Activated CD4-positive, CD25-positive, alpha-beta regulatory T cell treated with anti-CD3 and anti-CD28 coated beads, Interleukin-2, amount 50 U/mL, for 16 hours (primary cell): ENCODE measurements around the gene SNX25.
"Not testable (repeated sequence)": the region's sequence is repeated elsewhere in the genome, so short reads cannot be mapped to it uniquely, and the experiment has no call there.

Source experiments
- DNase-seq: peaks from one replicate; pipeline ENCODE4 v3.0.0-alpha.2; 2020; ENCODE audit warnings: low read depth, low spot score

SNX25 gene

DNA sequence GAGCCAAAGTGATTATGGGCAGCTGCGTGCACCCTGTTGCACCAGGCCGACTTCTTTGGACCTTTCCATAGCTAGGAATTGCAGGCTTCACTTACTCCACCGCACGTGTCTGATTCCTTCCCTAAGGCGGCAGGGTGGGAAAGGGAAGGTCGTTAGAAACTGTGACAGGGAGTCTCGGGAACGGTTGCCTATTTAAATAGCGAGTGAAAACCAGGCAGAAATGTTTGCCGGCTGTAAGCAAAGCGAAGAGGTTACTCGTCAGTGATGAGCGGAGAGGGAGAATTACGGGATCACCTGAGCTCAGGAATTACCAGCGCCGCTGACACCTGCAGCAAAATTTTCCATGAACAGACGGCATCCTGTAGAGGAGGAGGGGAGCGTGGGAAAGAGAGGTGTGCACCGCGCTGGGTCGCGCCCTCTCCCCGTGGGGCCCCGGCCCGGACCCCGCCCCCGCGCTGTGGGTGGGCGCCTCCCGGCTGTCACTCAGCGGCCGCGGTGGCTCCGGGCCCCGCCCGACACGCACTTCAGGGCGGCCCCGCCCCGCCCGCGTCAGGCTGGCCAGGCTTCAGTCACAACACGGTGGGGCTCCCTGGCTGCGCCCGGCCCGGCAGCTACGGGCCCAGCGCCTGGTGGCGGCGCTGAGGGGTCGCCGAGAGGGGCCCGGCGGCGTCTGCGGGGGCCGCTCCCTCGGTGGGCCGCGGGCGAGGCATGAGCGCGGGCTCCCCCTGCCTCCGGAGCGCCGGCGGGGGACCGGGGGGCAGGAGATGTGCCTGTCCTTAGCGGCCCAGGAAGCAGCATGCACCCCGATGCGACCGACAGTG lies at the start of gene SNX25:
Gene SNX25 (plus strand): TSS at position 568 of the 821 bp plus-strand sequence. CDS start 229 bp downstream, at position 797.
- DNase-seq: peak; percentile 66

DNA sequence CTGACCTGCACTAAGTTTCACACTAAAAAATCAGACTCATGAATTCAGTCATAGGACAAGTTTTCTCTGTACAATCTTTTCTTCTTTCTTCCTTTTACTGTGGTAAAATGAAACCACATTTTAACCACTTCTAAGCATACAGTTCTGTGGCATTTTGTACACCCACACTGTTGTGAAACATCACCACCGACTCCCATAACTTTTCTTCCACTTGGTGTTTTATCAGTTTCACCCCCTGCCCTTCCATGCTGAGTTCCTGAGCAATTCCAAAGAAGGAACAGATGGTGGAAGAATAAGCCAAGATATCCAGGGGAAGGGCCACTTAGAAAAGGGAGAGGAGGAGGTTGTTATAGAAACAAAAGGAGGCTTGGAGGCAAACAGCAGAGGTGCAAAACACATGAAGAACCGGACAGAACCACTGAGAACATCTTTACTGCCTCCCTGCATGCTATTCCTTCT lies 43.8 kb upstream of the SNX25 start:
- no peak for DNase-seq

DNA sequence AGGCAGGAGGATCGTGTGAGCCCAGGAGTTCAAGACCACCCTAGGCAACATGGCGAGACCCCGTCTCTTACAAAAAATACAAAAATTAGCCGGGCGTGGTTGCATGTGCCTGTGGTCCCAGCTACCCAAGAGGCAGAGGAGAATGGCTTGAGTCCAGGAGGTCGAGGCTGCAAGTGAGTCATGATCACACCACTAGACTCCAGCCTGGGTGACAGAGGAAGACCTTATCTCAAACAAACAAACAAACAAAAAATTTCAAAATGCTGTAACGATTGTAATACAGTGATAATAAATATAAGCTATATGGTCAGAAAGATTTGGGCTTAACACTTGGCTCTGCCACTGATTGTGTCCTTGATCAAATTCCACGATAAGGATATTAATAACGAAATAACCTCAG lies 42.2 kb upstream of the SNX25 start:
- no peak for DNase-seq

DNA sequence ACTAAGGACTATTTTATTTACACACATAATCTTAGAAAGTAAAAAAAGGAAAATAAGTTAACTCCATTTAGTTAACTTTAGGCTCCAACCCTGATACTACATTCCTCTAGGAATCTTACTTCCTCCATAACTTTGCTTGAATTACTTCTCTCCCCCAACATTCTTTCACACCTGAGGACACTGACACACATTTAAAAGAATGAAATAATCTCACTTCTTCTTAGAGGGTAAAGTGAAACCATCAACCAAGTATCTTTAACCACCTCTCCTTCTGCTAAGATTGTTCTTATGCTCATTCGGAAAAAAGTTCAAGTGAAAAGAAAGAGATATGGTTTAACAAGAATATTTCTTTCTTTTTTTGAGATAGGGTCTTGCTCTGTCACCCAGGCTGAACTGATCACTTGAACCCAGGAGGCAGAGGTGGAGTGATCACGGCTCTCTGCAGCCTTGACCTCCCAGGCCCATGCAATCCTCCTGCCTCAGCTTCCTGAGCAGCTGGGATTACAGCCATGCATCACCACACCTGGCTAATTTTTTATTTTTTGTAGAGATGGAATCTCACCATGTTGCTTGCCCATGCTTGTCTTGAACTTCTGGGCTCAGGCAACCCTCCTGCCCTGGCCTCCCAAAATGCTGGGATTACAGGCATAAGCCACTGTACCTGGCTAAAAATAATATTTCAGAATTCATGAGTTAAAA lies 37.9 kb upstream of the SNX25 start:
- DNase-seq: no peak

DNA sequence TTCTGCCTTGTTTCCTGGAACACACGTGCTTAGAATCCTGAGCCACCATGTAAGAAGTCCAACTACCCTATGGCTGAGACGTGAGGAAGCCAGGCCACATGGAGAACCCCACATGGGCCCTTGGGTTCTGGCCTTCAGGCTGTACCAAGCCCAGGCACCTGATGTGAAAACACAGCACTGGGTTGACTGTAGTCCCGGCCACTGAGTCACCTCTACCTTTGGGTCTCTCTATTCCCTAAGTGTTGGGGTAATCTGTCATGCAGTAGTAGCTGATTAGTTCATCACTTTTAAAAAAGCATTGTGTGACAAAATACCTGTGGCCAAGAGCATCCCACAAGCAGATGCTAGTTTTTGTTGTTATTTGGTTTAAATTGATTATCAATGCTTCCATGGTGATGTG lies 29.9 kb upstream of the SNX25 start:
- no peak for DNase-seq

DNA sequence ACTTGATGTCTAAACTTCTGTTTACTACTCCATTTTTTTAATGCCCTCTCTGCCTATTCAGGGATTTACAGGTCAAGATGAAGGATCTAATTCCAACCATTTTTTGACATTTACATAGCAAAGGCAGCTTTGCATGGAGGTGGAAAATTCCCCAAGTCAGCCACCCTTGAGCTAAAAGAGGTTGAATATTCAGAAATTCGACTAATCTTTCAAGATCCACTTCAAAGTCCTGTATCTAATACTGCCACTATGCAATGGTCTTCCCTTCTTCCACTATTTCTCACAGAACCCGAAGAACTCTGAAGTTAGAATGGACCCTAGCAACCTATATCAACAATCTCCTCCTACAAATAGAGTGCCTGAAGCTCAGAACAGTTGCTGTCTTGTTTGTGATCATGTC lies 27.2 kb upstream of the SNX25 start:
- DNase-seq: no peak

DNA sequence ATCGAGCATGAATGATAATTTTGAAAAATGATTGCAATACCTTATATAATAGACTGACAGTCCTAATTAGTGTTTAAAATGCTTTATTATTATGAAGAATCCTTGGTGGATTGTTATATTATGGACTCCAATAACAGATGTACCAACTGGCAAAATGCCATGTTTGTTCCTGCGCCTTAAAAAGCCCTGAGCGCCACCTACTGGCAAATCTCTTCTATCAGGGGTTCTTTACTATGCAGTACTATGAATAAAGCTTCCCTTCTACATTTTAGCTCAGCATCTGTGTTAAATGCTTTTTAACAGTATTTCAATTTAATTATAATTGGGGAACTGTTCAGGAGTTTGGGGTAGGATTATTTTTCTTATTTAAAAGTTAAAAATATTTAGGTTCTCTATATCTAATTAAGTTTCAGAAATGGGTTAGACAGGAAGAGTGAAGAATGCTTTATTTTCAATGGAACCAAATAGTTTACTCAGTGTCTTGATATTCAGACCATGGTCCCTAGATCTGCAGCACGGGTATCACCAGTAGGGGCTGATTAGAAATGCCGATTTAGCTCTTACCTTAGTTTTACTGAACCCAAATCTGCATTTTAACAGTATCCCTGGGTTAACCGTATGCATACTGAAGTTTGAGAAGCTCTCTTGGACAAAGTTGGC lies 25.6 kb upstream of the SNX25 start:
- DNase-seq: peak; percentile 60

DNA sequence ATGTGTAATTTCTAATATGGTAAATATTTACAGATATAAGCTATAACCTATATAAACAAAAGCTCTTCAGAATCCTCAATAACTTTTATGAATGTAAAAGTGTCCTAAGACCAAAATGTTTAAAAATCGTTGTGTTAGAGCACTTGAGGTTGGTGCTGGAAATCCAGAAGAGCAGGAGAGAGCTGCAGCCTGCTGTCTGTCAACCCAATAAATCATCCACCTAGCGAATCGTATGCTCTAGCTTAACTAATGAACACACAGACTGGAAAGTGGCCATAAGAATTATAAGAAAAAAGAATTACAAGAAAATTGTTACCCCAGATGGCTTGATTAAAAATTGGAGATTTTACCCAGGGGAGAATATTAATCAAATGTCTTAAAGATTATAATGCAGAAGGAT lies 22.6 kb upstream of the SNX25 start:
- DNase-seq: no peak

DNA sequence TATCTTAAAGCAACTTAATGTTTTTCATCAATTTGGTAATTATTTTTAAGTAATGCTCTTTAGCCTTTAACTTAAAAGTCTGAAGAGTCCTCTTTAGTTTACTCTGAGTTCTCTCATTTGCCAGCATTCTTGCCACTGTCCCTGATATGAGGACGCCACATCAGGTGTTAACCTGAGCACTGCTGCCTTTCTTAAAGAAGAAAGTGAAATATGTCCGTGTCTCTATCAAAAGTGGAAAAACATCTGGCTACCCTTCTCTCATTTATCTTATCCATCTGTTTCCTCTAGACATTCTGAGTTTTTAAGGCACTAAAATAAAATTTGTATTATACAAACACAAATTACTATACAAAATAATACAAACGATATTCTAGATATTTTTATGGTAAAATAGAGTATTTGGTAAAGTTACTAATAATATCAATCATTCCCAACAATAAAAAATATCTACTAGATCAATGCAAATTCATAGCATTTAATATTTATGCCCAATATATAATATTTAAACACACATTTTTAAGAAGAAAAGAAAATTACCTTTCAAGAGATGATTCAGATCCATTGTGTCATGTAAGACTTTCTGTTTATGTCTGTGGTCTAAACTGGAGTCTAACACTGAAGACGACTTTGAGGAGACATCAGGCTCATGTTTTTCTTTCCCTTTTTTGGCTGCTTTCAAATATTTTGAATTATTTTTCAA lies 19.6 kb upstream of the SNX25 start:
- DNase-seq: no peak

DNA sequence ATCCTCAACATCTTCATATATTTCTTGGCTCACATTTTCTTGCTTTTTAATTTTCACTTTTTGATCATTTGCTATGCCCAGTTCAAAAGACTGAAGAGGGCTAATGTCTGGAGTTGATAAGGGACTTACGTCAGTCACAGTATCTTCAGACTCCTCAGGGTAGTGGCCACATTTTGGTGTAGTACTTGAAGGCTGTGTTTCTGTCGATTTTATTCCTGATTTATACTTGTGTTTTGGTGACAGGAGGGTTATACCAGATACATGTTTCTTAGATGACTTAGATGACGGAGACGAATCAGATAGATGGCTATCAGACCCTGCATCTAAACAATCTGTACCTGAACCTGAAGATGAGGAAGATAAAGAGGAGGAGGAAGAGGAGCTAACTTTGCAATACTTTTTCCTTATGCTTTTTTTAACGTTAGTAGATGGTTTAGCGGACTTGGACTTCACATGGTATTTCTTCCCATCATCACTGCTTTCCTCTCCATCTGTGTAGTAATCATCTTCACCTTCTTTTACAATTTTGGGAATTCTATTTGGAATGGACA lies 19.0 kb upstream of the SNX25 start:
- no peak for DNase-seq

DNA sequence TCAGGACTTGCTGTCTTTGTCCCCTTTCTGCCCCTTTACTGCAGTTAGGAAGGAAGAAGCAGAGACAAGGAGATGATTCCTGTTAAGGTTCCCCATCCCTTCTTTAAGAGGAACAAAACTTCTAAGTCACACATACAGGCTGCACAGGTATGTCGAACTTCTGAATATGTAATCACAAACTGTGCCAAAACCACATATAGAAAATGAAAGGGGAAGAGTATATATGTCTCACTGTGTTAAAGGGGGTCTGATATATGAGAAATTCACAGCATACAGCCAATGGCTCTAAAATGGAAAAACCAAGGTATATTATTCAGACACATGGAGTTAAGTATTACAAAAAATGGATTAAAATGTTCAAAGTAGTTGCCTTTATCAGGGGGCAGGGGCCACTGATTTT lies 17.3 kb upstream of the SNX25 start:
- DNase-seq: no peak

DNA sequence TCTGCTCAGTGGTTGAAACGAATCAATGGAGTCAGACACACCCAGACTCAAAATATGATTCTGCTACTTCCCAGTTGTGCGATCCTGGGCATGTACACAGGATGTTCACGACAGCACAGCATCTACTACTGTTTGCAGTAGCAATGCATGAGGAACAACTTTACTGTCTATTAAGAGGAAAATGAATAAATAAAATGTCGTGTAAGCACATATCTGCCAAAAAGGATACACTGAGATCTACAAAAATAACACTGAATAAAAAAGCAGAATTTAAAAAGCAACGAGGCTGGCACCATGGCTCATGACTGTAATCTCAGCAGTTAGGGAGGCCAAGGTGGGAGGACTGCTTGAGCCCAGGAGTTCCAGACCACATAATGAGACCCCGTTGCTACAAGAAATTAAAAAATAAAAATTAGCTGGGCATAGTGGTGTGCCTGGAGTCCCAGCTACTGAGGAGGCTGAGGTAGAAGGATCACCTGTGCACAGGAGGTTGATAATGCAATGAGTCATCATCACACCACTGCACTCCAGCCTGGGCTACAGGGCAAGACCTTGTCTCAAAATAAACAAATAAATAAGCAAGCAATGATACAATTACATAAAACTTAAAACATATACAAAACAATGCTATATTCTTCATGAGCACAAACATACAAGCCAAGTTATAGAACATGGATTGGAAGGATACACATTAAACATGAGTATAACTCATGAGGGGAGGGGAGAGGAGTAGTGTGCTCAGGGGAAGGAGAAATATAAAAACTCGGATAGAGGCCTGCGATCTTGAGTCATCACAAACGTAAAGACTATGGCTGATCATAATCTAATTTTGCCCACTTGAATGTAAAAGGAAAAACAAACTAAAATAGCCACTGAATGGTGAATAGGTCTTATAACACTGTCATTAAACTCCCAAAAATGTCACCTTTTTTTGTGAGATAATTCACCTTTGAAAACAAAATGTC lies 14.2 kb upstream of the SNX25 start:
- DNase-seq: no peak

DNA sequence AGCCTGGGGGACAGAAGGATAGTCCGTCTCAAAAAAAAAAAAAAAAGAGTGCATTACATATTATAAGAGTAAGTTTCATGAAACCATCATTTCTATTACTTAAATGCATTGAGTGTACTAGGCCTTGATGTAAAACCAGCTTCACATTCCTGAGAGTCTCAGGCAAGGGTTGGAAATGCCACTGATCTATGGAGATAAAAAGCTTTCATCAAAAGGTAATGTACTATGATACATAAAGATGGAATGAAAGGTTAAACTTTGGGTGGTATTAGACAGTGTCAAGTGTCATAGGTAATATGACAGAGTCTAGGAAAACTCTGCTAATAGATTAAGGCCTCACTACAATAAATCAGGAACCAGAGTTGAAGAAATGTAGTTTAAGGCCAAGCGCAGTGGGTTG lies 13.0 kb upstream of the SNX25 start:
- DNase-seq: no peak

DNA sequence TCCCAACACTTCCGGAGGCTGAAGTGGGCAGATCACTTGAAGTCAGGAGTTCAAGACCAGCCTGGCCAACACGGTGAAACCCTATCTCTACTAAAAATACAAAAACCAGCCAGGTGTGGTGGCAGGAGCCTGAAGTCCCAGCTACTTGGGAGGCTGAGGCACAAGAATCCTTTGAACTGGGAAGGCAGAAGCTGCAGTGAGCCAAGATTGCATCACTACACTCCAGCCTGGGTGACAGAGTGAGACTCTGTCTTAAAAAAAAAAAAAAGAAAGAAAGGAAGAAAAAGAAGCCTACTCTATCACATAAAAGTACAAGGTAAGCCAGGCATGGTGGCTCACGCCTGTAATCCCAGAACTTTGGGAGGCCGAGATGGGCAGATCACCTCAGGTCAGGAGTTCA lies 11.2 kb upstream of the SNX25 start:
- not testable (repeated sequence) for DNase-seq

DNA sequence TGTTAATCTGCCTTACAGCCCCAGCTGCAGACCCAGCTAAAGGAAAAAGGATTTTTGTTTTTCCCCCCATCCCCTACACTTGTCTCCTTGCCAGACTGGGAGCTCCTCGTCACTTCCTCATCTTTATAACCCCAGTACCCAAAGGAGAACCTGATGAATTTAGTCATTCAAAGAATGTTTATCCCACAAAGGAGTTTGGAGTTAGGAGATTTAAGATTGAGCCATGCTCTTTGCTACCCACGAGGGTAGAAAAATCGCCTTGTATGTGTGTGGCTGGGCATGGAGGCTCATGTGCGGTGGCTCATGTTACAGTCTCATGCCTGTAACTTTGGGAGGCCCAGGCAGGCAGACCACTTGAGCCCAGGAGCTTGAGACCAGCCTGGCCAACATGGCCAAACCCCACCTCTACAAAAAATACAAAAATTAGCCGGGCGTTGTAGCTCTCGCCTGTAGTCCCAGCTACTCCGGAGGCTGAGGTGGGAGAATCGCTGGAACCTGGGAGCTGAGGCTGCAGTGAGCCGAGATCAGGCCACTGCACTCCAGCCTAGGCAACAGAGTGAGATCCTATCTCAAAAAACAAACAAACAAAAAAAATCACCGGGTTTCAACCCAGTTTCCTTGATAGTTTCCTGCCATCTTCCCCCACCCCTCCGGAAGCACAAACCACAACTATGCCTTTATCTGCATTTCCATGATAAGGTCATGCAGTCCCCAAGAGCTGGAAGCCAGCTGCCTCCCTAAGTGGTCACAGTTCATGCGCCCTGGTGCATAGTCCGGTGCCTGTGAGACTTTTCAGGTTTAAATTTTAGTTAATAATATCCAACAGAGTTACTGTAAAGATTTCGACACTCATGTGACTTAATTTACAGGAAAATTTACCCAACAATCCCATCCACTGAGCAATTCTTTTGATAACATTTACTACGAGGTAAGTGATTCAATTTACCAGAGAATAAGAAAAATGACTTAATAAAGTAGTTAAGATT lies 7.1 kb upstream of the SNX25 start:
- DNase-seq: peak; percentile 10

DNA sequence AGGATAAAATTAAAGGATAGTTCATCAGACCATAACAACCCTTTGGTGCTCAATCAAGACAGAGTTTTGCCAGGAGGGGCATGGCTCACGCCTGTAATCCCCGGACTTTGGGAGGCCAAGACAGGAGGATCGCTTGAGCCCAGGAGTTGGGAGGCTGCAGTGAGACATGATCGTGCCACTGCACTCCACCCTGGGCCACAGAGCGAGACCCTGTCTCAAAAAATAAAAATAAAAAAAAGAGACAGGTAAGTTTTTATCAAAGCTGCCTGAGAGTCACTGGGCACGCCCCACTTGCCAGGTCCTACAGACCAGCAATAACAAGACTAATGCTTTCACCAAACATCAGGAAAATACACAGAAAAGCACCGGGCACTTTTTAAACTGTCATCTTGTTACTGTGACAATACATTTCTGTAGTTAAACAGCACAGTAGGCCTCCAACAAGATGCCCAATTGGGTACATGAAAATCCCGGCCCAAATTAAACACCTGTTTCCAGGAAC lies 6.4 kb upstream of the SNX25 start:
- DNase-seq: no peak

DNA sequence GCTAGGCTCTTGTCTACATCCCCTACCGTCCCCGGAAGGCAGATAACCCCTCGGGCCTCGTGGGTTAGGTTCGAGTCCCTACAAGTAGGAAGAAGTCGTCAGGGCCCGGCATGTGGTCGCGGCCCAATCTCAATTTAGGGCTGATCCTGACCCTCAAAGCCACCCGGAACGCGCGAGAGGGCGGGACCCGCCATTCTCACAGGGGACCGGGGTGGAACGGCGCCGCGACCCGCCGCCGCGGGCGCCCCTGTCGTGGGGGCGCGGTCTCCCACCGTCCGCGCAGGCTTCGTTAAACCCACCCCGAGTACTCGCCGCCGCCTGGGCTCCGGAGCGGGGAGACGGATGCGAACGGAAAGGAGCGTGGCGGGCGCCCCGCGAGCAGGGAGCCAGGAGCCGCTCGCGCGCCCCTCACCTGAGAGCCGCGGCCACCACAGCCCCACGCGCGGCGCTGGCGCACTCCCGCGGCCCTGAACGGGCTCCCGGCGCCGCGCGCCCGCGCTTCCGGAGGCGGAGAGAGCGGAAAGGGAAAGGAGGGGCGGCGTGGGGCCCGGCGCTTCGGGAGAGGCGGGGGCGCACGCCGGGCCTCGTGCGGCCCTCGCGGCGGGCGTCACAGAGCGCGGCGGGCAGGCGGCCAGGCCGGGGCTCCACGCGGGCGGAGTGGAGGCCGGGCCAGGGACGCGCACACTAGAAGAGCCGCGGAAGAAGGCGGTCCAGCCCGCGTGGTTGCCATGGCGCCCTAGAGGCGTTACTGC lies 5.7 kb upstream of the SNX25 start, which contains the start of gene CFAP97:
Gene CFAP97 (minus strand): TSS at position 515 of the 752 bp plus-strand sequence. CDS start 12,804 bp downstream, outside the sequence.
- peak; percentile 69 for DNase-seq
